ENCODE data around the gene DEFB126.
"Not testable (repeated sequence)": the region's sequence is repeated elsewhere in the genome, so short reads cannot be mapped to it uniquely, and the experiment has no call there.

Gene DEFB126

GRCh38 chr20:142290-142689, at the start of gene DEFB126:
TSS of gene DEFB126 (plus strand) at chr20:142590. CDS start at chr20:142629, 39 bp downstream.
- DNase-seq: no peak

GRCh38 chr20:93641-94040, 48.7 kb upstream of the DEFB126 start:
- DNase-seq: no peak

GRCh38 chr20:95215-95614, 47.2 kb upstream of the DEFB126 start:
- DNase-seq: no peak

DNA sequence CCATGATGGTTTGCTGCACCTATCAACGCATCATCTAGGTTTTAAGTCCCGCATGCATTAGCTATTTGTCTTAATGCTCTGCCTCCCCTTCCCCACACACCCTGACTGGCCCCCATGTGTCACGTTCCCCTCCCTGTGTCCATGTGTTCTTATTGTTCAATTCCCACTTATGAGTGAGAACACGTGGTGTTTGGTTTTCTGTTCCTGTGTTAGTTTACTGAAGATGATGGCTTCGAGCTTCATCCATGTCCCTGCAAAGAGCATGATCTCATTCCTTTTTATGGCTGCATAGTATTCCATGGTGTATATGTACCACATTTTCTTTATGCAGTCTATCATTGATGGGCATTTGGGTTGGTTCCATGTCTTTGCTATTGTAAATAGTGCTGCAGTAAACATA, 44.7 kb upstream of the DEFB126 start:
- DNase-seq: not testable (repeated sequence)

- DNase-seq: no peak
Observed at GRCh38 chr20:101975-102374, 40.4 kb upstream of the DEFB126 start.

DNA sequence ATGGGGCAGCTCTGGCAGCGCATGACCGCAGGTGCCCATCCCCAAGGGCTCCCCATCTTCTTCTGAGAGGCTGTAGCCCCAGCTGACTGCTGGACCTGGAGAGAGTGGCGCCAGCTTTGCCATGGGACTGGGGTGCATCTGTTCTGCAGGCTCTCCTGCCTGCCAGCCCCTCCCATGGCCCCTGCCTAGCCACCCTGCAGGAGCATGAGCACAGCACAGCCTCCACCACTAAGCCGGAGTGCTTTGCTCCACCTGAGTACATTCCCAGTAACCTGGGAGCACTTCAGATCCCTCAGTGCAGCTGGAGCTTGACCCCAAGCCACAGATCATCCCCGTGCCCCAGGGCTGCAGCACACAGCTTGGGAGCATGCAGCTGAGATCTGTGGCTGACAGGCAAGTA, 38.9 kb upstream of the DEFB126 start:
- DNase-seq: no peak

GRCh38 chr20:112396-112795, 30.0 kb upstream of the DEFB126 start:
- DNase-seq: no peak

DNA sequence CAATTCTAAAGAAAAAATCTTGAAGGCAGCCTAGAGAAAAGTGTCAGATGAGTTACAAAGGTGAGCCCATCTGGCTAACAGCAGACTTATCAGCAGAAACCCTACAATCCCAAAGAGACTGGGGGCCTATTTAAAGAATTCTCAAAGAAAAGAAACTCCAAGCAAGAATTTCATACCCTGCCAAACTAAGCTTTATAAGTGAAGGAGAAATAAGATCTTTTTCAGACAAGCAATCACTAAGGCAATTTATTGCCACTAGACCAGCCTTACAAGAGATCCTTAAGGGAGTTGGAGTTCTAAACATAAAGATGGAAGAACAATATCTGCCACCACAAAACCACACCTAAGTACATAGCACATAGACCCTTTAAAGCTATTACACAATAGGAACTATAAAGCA, 24.9 kb upstream of the DEFB126 start:
- no peak for DNase-seq

DNA sequence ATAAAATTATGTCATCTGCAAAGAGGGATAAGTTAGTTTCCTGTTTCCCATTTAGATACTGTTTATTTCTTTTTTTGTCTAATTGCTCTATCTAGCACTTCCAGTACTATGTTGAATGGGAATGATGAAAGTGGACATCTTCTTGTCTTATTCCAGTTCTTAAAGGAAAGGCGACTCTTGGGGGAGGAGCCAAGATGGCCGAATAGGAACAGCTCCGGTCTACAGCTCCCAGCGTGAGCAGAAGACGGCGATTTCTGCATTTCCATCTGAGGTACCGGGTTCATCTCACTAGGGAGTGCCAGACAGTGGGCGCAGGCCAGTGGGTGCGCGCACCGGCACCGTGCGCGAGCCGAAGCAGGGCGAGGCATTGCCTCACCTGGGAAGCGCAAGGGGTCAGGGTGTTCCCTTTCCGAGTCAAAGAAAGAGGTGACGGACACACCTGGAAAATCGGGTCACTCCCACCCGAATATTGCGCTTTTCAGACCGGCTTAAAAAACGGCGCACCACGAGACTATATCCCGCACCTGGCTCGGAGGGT, 12.5 kb upstream of the DEFB126 start:
- not testable (repeated sequence) for DNase-seq

DNA sequence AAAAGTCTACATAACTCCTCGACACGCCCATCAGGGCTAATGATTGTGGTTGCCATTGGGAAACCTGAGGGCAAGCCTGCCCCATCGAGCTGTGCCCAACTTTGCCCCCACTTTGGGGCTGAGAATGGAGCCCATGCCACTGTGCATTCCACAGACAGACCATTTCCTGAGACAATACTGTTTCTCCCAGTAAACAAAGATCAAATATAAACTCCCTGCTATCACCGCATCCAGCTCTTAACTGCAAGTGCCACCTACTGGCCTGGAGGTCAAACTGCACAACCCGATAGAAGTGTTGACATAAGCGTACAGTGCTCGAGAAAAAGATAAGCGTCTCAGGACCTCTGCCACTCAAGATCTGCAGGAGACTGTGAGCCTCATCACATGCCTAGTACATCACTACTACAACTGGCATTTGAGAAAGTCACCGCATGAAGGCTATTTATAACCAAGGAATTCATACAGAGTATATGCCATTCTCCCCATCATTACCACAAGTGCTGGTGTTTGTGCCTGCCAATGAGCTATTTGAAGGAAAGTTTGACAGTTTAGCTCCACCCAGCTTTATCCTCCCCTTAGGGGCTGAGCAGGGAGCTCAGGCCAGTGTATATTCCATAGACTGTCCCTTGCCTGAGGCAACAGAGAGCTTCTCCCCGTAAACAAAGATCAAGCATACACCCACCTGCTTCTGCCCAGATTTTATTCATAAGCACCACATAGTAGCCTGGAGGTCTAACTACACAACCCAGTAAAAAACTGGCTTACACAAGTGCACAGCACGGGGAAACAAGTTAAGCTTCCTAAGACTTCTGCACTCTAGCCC, 4.5 kb upstream of the DEFB126 start:
- no peak for DNase-seq

GRCh38 chr20:145877-146276, 3.5 kb downstream of the DEFB126 start:
- no peak for DNase-seq

DNA sequence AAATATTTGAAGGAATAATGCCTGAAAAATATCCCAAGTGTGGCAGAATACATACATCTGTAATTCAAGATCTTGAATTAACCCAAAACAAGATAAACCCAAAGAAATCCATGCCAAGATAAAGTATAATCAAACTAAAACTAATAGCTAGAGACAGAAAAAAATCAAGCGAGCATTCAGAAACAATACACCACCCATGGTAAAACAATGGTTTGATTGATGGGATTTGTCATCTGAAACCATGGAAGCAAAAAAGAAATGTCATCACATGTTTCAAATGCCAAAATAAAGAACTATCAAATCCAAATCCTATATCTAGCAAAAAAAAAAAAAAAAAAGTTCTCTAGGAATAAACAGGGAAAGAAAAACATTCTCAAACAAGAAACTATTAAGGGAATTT, 9.7 kb downstream of the DEFB126 start:
- no peak for DNase-seq

- DNase-seq: no peak
Observed at GRCh38 chr20:157154-157553, 14.8 kb downstream of the DEFB126 start, which contains the start of gene DEFB127. TSS of gene DEFB127 (plus strand) at chr20:157454. CDS start at chr20:157545, 91 bp downstream.

DNA sequence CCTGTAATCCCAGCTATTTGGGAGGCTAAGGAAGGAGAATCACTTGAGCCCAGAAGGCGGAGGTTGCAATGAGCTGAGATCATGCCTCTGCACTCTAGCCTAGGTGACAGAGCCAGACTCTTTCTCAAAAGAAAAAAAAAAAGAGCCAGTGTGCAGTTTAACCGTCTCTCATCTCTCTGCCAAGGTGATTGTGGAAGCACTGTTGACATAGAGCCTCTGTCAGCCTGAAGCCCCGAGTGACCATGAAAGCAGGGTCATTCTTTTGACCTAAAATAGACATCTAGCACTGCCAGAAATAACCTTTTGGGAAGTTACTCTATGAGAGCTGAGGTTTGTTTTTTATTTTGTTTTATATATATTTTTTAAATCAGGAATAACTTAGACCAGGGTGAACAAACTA, 22.2 kb downstream of the DEFB126 start:
- no peak for DNase-seq

DNA sequence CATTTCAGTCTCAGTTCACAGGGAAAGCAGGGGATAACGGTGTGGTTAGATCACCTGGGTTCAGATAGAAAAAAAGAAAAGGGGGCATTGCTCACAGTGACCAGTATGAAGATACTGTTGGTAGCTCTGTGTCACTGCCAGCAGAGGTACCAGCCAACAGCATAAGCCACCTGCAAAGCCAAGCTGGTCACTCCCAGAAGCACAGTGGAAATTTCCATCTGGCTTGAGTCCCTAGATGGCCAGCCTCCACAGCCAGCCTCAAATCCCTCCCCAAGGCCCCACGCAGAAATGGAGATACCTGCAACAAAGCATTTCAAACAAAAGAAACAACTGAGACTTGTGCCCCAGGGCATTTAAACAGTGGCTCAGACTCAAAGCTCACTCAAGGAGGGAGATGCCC, 26.5 kb downstream of the DEFB126 start:
- DNase-seq: no peak

DNA sequence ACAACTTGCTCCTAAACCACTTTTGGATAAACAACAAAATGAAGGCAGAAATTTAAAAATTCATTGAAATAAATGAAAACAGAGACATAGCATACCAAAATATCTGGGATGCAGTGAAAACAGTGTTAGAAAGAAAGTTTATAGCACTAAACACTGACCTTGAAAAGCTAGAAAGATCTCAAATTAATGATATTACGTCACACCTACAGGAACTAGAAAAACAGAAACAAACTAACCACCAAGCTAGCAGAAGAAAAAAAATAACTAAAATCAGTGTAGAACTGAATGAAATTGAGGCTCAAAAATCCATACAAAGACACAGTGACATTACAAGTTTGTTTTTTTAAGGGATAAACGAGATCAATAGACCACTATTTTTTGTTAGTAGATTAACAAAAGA, 41.9 kb downstream of the DEFB126 start:
- no peak for DNase-seq

- no peak for DNase-seq
Observed at GRCh38 chr20:187733-188132, 45.3 kb downstream of the DEFB126 start.

DNA sequence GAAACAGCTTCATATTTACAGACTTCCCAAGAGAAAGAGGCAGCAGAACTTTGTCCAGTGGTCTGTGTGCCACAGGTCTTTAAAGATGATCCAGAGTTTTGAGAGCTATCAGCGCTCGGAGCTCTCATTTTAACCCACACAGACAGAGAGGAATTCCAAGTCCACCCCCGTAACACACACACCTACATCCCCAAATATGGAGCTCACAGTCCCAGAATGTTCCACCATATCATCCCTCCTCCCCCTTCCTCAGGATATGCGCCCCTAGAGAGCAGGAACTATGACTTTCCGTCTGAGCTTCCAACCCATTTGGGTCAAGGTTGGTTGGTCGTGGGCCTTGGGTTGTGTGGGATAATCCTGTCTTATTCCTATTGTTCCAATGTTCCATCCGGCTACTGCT, 47.2 kb downstream of the DEFB126 start, which contains the start of gene DEFB128:
DEFB128 (minus strand) TSS at position 101 of the 400 bp plus-strand sequence; CDS start at position 13, 88 bp downstream.
- no peak for DNase-seq

All from bone marrow (tissue), 2 donors.